HepG2 (cell line): ENCODE results near the gene PDLIM5. TPM values are rescaled to one million over a fixed set of nuclear protein-coding genes. Genes with fewer than 3 reads are reported as not detected.

Source experiments
- CCDC6 ChIP-seq: sonication (generic); formaldehyde crosslinking; IDR thresholded peaks from 2 replicates; pipeline ENCODE4 v1.8.1; 2022; ENCODE audit warnings: mild to moderate bottlenecking, missing genetic modification reagents, moderate library complexity
- EP300 ChIP-seq, 3 experiments: sonication (generic) in 1 of 3; formaldehyde crosslinking in 1 of 3; IDR thresholded peaks; 2 replicates each; pipeline versions ENCODE4 v1.5.1 to v1.6.1; 2011 to 2020; ENCODE audit warnings: low read depth in 2 of 3, low read length in 2 of 3, borderline replicate concordance in 1 of 3, improper control_type of control experiment in 1 of 3, mild to moderate bottlenecking in 1 of 3, missing genetic modification reagents in 1 of 3, moderate library complexity in 1 of 3
- FOXK1 ChIP-seq: sonication (generic); formaldehyde crosslinking; IDR thresholded peaks from 2 replicates; pipeline ENCODE4 v1.4.0; 2020; ENCODE audit warnings: low read depth, missing genetic modification reagents, borderline replicate concordance
- GRHL1 ChIP-seq: sonication (generic); formaldehyde crosslinking; conservative IDR thresholded peaks from 2 replicates; pipeline ENCODE4 v1.8.0; 2022; ENCODE audit warnings: missing genetic modification reagents
- GTF3A ChIP-seq: sonication (generic); formaldehyde crosslinking; conservative IDR thresholded peaks from 2 replicates; pipeline ENCODE4 v1.4.0; 2020; ENCODE audit warnings: mild to moderate bottlenecking, missing genetic modification reagents
- HBP1 ChIP-seq: IDR thresholded peaks from 2 replicates; pipeline ENCODE4 v1.6.1; 2016; ENCODE audit warnings: low read depth, control low read depth
- IRF9 ChIP-seq: sonication (generic); formaldehyde crosslinking; IDR thresholded peaks from 2 replicates; pipeline ENCODE4 v1.8.0; 2022; ENCODE audit warnings: missing genetic modification reagents, mild to moderate bottlenecking, borderline replicate concordance
- MZF1 ChIP-seq: sonication (generic); formaldehyde crosslinking; IDR thresholded peaks from 2 replicates; pipeline ENCODE4 v1.8.1; 2023; ENCODE audit warnings: mild to moderate bottlenecking, missing genetic modification reagents, borderline replicate concordance
- PHF21A ChIP-seq: sonication (generic); formaldehyde crosslinking; IDR thresholded peaks from 2 replicates; pipeline ENCODE4 v1.5.0; 2020; ENCODE audit warnings: mild to moderate bottlenecking, missing genetic modification reagents
- PHF5A ChIP-seq: IDR thresholded peaks from one replicate; pipeline ENCODE4 v1.6.1; 2018; ENCODE audit warnings: low read depth, missing genetic modification reagents; ENCODE audit not compliant: unreplicated experiment
- TARDBP ChIP-seq: sonication (generic); formaldehyde crosslinking; IDR thresholded peaks from 2 replicates; pipeline ENCODE4 v1.8.0; 2022; ENCODE audit warnings: mild to moderate bottlenecking, missing genetic modification reagents
- THRA ChIP-seq: sonication (generic); formaldehyde crosslinking; IDR thresholded peaks from 2 replicates; pipeline ENCODE4 v1.4.0; 2020; ENCODE audit warnings: missing genetic modification reagents, borderline replicate concordance
- TP53 ChIP-seq: sonication (generic); formaldehyde crosslinking; conservative IDR thresholded peaks from 2 replicates; pipeline ENCODE4 v1.4.0; 2020; ENCODE audit warnings: missing genetic modification reagents
- WIZ ChIP-seq: sonication (generic); formaldehyde crosslinking; IDR thresholded peaks from 2 replicates; pipeline ENCODE4 v1.5.1; 2020; ENCODE audit warnings: mild to moderate bottlenecking, missing genetic modification reagents
- ZBTB10 ChIP-seq: sonication (generic); formaldehyde crosslinking; IDR thresholded peaks from 2 replicates; pipeline ENCODE4 v1.4.0; 2020; ENCODE audit warnings: missing genetic modification reagents, borderline replicate concordance
- ZBTB21 ChIP-seq: sonication (generic); formaldehyde crosslinking; IDR thresholded peaks from 2 replicates; pipeline ENCODE4 v1.4.0; 2020; ENCODE audit warnings: missing genetic modification reagents
- ZNF446 ChIP-seq: sonication (generic); formaldehyde crosslinking; IDR thresholded peaks from 2 replicates; pipeline ENCODE4 v1.5.0; 2020; ENCODE audit warnings: mild to moderate bottlenecking, missing genetic modification reagents
- ZNF451 ChIP-seq: sonication (generic); formaldehyde crosslinking; IDR thresholded peaks from 2 replicates; pipeline ENCODE4 v1.5.0; 2020; ENCODE audit warnings: mild to moderate bottlenecking, missing genetic modification reagents
- ZNF550 ChIP-seq: sonication (generic); formaldehyde crosslinking; IDR thresholded peaks from 2 replicates; pipeline ENCODE4 v1.4.0; 2020; ENCODE audit warnings: mild to moderate bottlenecking, missing genetic modification reagents, borderline replicate concordance
- ZNF619 ChIP-seq: sonication (generic); formaldehyde crosslinking; IDR thresholded peaks from 2 replicates; pipeline ENCODE4 v1.4.0; 2020; ENCODE audit warnings: mild to moderate bottlenecking, missing genetic modification reagents
- ZNF746 ChIP-seq: sonication (generic); formaldehyde crosslinking; IDR thresholded peaks from 2 replicates; pipeline ENCODE4 v1.8.0; 2022; ENCODE audit warnings: mild to moderate bottlenecking, missing genetic modification reagents
- ZNF780A ChIP-seq: sonication (generic); formaldehyde crosslinking; IDR thresholded peaks from 2 replicates; pipeline ENCODE4 v1.8.0; 2022; ENCODE audit warnings: mild to moderate bottlenecking, missing genetic modification reagents, moderate library complexity
- polyA plus RNA-seq, 8 experiments: library from polyadenylated mRNA; depleted of rRNA in 3 of 8; stranded (reverse) in 7 of 8; unstranded in 1 of 8; fragments of >200 nt; fragmentation: Illumina TruSeq in 4 of 8; extraction: Trizol in 4 of 8; gene quantifications; 2 replicates each; pipeline versions ENCODE4 v1.2.1 to v1.2.3, GENCODE V29; 2011 to 2016; ENCODE audit warnings: low read depth in 4 of 8, missing spikeins in 1 of 8, mixed read lengths in 1 of 8; ENCODE audit not compliant: insufficient read depth in 1 of 8
- total RNA-seq, 5 experiments: library from RNA; depleted of rRNA; stranded (reverse); fragments of >200 nt; fragmentation: Illumina TruSeq; extraction: Trizol; gene quantifications; 2 replicates each; pipeline ENCODE4 v1.2.3, GENCODE V29; 2016; ENCODE audit warnings: low read depth in 1 of 5

The PDLIM5 gene
- total and polyA plus RNA-seq, 2 of the 13 experiments (the other 11 are each of a cell fraction or from before 2014, with no cell fraction given): 52.8 to 119 TPM

GRCh38 chr4:94428884-94429283 lies 22.9 kb upstream of the PDLIM5 start (continued):
- TF ChIP-seq GRHL1 (CRISPR knock-in tag): no peak
- no peak for TF ChIP-seq IRF9
- peak; percentile 68; the same call in 1 of the 2 replicates for TF ChIP-seq TARDBP (CRISPR knock-in tag)
- no peak for TF ChIP-seq ZNF550 (CRISPR knock-in tag)
- peak; percentile 74; the same call in 1 of the 2 replicates for TF ChIP-seq FOXK1 (CRISPR knock-in tag)
- no peak for TF ChIP-seq PHF5A (CRISPR knock-in tag)
- TF ChIP-seq THRA (CRISPR knock-in tag): no peak
- no peak for TF ChIP-seq ZNF780A
- no peak for TF ChIP-seq TP53
- 0 out of 2 replicates have a peak, but pooled peaks have one; percentile 44 for TF ChIP-seq HBP1 (CRISPR knock-in tag)
- no peak for TF ChIP-seq CCDC6
- TF ChIP-seq ZNF746 (CRISPR knock-in tag): no peak
- peak; percentile 16; the same call in 1 of the 2 replicates for TF ChIP-seq ZBTB21 (CRISPR knock-in tag)
- TF ChIP-seq ZNF619: no peak
- no peak for TF ChIP-seq ZNF446 (CRISPR knock-in tag)
- no peak for TF ChIP-seq ZNF451 (CRISPR knock-in tag)
- TF ChIP-seq EP300 (IDR thresholded peaks at IDR 0.05; ENCODE audit: low read depth in 2 of 2, low read length in 2 of 2): peak in 1 of 2 experiments; percentile 86; a peak in 3 of 4 replicates
- peak; percentile 67; the same call in 1 of the 2 replicates for TF ChIP-seq EP300 (CRISPR knock-in tag; IDR thresholded peaks at IDR 0.05; ENCODE audit: borderline replicate concordance)
- TF ChIP-seq WIZ: no peak
- no peak for TF ChIP-seq ZBTB10 (CRISPR knock-in tag)
- TF ChIP-seq GTF3A (CRISPR knock-in tag): no peak
- TF ChIP-seq PHF21A (CRISPR knock-in tag): peak; percentile 74
- TF ChIP-seq MZF1 (CRISPR knock-in tag): no peak
